HEK293T (cell line): ENCODE results near the gene SLC25A13.

Experiments used
- CTCF ChIA-PET: fragments of 350-600 bp; formaldehyde crosslinking; extraction: SDS; loops from one replicate; lab custom pipeline; 2021; ENCODE audit warnings: antibody characterized with exemption, inconsistent platforms; lab: Yijun Ruan, JAX
- POLR2A ChIA-PET: fragments of 350-600 bp; formaldehyde crosslinking; extraction: SDS; loops from one replicate; lab custom pipeline; 2020; ENCODE audit warnings: antibody characterized with exemption, inconsistent platforms; lab: Yijun Ruan, JAX
- DNase-seq: peaks from one replicate; pipeline ENCODE4 v3.0.0; 2012; ENCODE audit warnings: mixed read lengths; ENCODE audit errors: extremely low spot score
- ARNT ChIP-seq: fragments of 450-650 bp; IDR thresholded peaks from 2 replicates; pipeline ENCODE4 v1.6.1; 2017; ENCODE audit warnings: mild to moderate bottlenecking
- BHLHE40 ChIP-seq: fragments of 450-650 bp; IDR thresholded peaks from 2 replicates; pipeline ENCODE4 v1.6.1; 2016; ENCODE audit warnings: mild to moderate bottlenecking, moderate library complexity, borderline replicate concordance
- CTBP1 ChIP-seq: fragments of 450-650 bp; IDR thresholded peaks from 2 replicates; pipeline ENCODE4 v1.6.1; 2016; ENCODE audit warnings: borderline replicate concordance
- ELF4 ChIP-seq: fragments of 450-650 bp; IDR thresholded peaks from 2 replicates; pipeline ENCODE4 v1.6.1; 2017; ENCODE audit warnings: antibody characterized with exemption
- FOXA1 ChIP-seq: fragments of 450-650 bp; IDR thresholded peaks from 2 replicates; pipeline ENCODE4 v1.6.1; 2016; ENCODE audit warnings: mild to moderate bottlenecking
- FOXK2 ChIP-seq: fragments of 450-650 bp; IDR thresholded peaks from 2 replicates; pipeline ENCODE4 v1.6.1; 2016; ENCODE audit warnings: mild to moderate bottlenecking
- FOXM1 ChIP-seq: fragments of 450-650 bp; IDR thresholded peaks from 2 replicates; pipeline ENCODE4 v1.6.1; 2017; ENCODE audit warnings: mild to moderate bottlenecking, borderline replicate concordance
- HDGF ChIP-seq: fragments of 450-650 bp; IDR thresholded peaks from 2 replicates; pipeline ENCODE4 v1.6.1; 2017; ENCODE audit warnings: antibody characterized with exemption, borderline replicate concordance
- L3MBTL2 ChIP-seq: fragments of 450-650 bp; conservative IDR thresholded peaks from 2 replicates; pipeline ENCODE4 v1.6.1; 2016; ENCODE audit warnings: mild to moderate bottlenecking
- LEF1 ChIP-seq: fragments of 450-650 bp; IDR thresholded peaks from 2 replicates; pipeline ENCODE4 v1.6.1; 2017; ENCODE audit warnings: mild to moderate bottlenecking, borderline replicate concordance
- NFRKB ChIP-seq: fragments of 450-650 bp; IDR thresholded peaks from 2 replicates; pipeline ENCODE4 v1.6.1; 2016; ENCODE audit warnings: mild to moderate bottlenecking, moderate library complexity
- PKNOX1 ChIP-seq: fragments of 450-650 bp; IDR thresholded peaks from 2 replicates; pipeline ENCODE4 v1.6.1; 2016
- SP1 ChIP-seq: fragments of 450-650 bp; IDR thresholded peaks from 2 replicates; pipeline ENCODE4 v1.6.1; 2017
- SUZ12 ChIP-seq: fragments of 450-650 bp; IDR thresholded peaks from 2 replicates; pipeline ENCODE4 v1.6.1; 2016; ENCODE audit warnings: mild to moderate bottlenecking
- TARDBP ChIP-seq: fragments of 450-650 bp; IDR thresholded peaks from 2 replicates; pipeline ENCODE4 v1.6.1; 2016
- ZNF384 ChIP-seq: fragments of 450-650 bp; IDR thresholded peaks from 2 replicates; pipeline ENCODE4 v1.6.1; 2016

SLC25A13 gene

GRCh38 chr7:96122746-96123145, 199.2 kb downstream of the SLC25A13 start:
- POLR2A ChIA-PET, result no interaction called here
- CTCF ChIA-PET, result no interaction called here
- TF ChIP-seq ZNF384, result no peak
- no peak for TF ChIP-seq LEF1
- no peak for TF ChIP-seq TARDBP
- TF ChIP-seq SUZ12, result no peak
- no peak for TF ChIP-seq FOXM1
- TF ChIP-seq ELF4, result no peak
- no peak for TF ChIP-seq PKNOX1
- TF ChIP-seq CTBP1, result no peak
- no peak for TF ChIP-seq BHLHE40
- DNase-seq, result no peak

- POLR2A ChIA-PET, result no interaction called here
- DNase-seq, result no peak
- CTCF ChIA-PET, result no interaction called here
- TF ChIP-seq ZNF384, result no peak
Measured at GRCh38 chr7:96121752-96122151, 200.1 kb downstream of the SLC25A13 start.

GRCh38 chr7:96120445-96121225, 201.3 kb downstream of the SLC25A13 start:
- ChIA-PET CTCF (no interaction called here), POLR2A (no interaction called here)
- no peak for TF ChIP-seq CTBP1
- TF ChIP-seq HDGF, result no peak
- no peak for TF ChIP-seq SUZ12
- no peak for TF ChIP-seq ELF4
- TF ChIP-seq SP1, result no peak
- TF ChIP-seq ARNT, result no peak
- no peak for TF ChIP-seq FOXA1
- TF ChIP-seq LEF1, result no peak
- TF ChIP-seq L3MBTL2, result no peak
- no peak for TF ChIP-seq FOXK2
- TF ChIP-seq NFRKB, result no peak
- TF ChIP-seq PKNOX1, result no peak
- no peak for TF ChIP-seq TARDBP
- TF ChIP-seq FOXM1, result no peak
- no peak for TF ChIP-seq BHLHE40
- no peak for TF ChIP-seq ZNF384
- DNase-seq, result no peak

GRCh38 chr7:96118449-96119001, 203.4 kb downstream of the SLC25A13 start:
- DNase-seq, result no peak
- TF ChIP-seq NFRKB (no peak), LEF1 (no peak), ELF4 (no peak), FOXM1 (no peak), CTBP1 (no peak), TARDBP (no peak), FOXA1 (no peak), SP1 (no peak), PKNOX1 (no peak), HDGF (no peak), BHLHE40 (no peak), ZNF384 (no peak)
- CTCF ChIA-PET, result no interaction called here
- POLR2A ChIA-PET, result no interaction called here

GRCh38 chr7:96116173-96116572, 205.7 kb downstream of the SLC25A13 start:
- DNase-seq, result no peak
- CTCF ChIA-PET, result no interaction called here
- POLR2A ChIA-PET, result no interaction called here
- TF ChIP-seq SP1 (no peak), PKNOX1 (no peak), FOXK2 (no peak), FOXA1 (no peak), TARDBP (no peak)

- POLR2A ChIA-PET, result no interaction called here
- CTCF ChIA-PET, result no interaction called here
- TF ChIP-seq FOXA1 (no peak), ELF4 (no peak), HDGF (no peak), PKNOX1 (no peak)
- DNase-seq, result no peak
Measured at GRCh38 chr7:96114190-96114589, 207.7 kb downstream of the SLC25A13 start.
